NCI-H1105 (cell line): ENCODE measurements around the gene PRKD1.

Source experiments
- DNase-seq: peaks from one replicate; lab custom pipeline; 2025; lab: John Stamatoyannopoulos, UW

Gene PRKD1

DNA sequence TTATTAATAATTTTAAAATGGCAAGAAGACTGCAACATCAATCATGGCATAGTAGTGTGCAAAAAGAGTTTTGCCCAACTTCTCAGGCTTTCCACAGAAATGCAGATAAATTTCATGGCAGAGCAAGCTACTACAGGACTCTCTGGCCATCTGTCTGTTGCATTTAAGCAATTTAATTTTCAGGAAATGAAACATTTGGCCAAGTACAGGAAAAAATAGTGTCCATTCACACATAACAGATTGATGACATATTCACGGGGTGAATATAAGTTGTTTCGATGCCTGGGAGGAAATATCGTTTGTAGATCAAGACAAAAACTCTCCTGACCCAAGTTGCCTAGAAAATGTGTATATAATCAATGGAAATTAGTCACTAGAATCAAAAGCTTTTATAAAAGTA lies 324.0 kb downstream of the PRKD1 start:
- DNase-seq, result no peak

DNA sequence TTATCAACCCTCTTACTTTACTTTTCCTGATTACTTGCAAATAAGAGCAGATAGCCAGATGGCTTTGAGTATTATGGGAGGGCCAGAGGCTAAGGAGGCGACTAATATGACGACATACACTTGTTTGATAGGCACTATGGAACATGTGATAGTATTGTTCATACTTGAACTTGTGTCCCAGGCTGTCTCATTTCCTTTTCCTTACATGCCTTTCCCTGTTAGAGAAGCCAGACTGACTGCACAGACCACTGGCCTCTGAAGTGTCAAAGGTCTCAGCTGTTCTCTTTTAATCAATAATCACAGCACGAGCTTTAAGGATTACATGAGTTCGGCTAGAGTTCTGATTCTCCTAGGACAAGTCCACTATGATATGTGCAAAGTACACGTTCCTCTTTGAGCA lies 326.0 kb downstream of the PRKD1 start:
- no peak for DNase-seq

DNA sequence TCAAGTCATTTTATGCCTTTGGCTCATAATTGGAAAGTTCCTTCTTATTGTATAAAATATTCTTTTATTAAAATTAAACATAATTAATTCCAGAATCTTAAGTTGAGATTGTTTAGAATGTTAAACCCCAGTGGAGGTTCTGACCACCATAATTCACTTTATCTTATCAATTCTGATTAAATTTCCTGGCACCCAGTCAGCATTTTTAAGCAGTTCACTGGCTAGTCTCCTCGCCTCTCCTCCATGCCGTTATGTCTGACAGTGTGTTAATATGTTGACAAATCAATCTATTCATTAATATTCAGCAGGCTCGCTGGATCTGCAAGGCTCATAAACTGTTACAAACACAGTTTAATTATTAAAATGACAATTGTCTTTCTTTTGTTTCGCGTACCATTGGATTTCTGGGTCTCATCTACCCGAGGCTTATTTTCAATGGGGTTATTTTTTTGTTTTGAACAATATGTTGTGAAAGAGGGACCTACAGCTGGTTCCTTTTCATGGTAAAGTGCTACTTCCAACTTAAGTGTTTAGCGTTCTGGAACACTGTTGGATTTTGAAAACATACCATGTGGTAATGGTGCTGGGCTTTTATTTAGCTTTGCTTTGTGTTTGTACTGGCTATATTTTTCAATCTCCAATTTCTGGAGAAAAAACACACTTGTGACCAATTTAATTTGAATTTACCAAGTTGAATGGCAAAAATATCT lies 339.7 kb downstream of the PRKD1 start:
- DNase-seq, result no peak

DNA sequence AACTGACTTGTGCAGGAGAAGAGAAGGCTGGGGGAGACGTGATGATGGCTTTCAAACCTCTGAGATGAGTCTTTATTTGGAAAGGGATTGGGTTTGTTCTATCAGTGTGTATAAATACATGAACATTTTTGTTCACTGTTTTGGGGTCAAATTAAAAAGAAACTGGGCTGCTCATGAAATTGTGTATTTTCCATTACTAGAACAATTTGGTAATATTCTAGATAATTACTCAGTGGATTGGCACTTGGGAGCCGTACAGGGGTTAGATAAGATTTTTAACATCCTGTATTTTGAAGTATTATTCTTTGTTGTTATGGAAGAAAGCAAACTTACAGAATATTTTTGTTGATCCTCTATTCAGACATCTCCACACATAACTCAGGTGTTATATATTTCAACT lies 340.6 kb downstream of the PRKD1 start:
- no peak for DNase-seq

GRCh38 chr14:29584992-29585391 lies 342.7 kb downstream of the PRKD1 start:
- peak; percentile 88 for DNase-seq

GRCh38 chr14:29580763-29581162 lies 346.9 kb downstream of the PRKD1 start:
- no peak for DNase-seq

DNA sequence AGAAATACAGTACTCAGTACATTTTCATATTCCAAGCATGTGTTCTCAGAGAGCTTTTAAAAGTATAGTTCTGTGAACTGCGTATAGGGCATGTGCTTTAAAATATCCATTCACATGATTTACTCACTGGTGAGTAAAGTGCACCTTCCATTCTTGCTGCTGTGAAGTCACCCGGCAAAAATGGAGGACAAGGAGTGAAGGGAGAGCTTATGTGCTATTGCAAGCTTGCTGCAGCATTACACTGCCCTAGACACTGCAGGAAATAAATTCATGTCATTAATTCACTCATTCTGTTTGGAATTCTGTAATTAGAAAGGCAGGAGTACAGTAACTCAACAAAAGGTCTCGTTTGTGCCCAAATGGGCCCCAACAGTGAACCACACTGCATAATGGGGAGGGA lies 347.8 kb downstream of the PRKD1 start:
- no peak for DNase-seq

GRCh38 chr14:29576927-29577326 lies 350.7 kb downstream of the PRKD1 start:
- DNase-seq, result no peak

DNA sequence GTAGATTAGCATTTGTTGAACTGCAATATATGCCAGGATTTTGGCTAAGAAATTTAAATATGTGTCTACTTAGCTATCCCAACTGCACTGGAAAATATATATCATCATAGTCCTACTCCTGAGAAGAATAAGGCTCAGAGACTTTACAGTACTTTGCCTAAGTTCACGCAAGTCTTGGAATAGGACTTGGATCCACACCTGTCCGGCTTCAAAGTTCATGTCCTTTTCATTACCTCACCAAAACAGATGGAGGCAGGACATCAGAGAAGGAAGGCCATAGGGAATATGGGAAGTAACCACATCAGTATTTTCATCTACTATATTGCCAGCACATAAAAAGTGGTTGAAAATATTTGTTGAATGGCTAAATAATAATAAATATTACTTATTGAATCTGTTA lies 358.5 kb downstream of the PRKD1 start:
- no peak for DNase-seq

- DNase-seq, result no peak
These were observed 361.5 kb downstream of the PRKD1 start for GRCh38 chr14:29566194-29566593.

GRCh38 chr14:29558516-29558915 lies 369.1 kb downstream of the PRKD1 start:
- no peak for DNase-seq

GRCh38 chr14:29554335-29554734 lies 373.3 kb downstream of the PRKD1 start:
- DNase-seq, result no peak

GRCh38 chr14:29553427-29553826 lies 374.2 kb downstream of the PRKD1 start:
- no peak for DNase-seq

DNA sequence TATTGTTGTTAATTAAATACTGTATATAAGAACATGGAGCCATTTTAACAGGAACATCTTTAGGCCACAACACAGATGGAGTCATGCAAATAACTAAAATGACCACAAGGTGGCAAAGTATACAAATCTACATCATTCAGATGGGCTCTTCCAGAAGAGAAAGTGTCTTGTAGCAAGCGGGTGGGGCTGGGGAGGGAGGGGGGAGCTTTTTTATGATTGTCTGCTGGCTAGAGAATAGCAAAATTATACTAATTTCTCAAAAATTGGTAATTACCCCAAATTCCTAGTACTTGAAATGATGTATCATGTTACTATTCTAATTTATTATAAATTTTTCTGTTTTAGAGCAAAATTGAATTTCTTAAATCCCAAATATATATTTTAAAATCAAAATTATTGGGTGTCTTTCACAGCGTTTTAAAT lies 378.7 kb downstream of the PRKD1 start:
- DNase-seq, result peak; percentile 45

DNA sequence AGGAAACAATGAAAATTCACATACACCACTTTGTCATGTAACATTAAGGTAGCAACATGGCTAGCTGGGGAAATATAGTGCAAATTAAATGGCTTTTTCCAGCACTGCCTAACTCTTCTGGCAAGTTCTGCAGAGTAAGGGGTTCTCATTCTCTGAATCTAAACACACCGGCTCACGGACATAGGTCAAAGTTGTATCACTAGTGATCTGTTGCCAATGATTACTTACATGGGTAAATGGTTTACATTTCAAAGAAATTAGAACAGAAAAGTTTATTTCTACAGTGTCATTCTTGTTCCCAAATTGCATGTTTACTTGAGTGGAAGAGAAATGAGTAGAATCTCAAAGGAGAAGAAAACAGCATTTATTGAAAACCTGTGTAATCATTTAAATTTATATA lies 381.9 kb downstream of the PRKD1 start:
- no peak for DNase-seq

- DNase-seq, result peak; percentile 40
These were observed 390.6 kb downstream of the PRKD1 start for GRCh38 chr14:29536886-29537511.

GRCh38 chr14:29529418-29529817 lies 398.2 kb downstream of the PRKD1 start:
- no peak for DNase-seq

- no peak for DNase-seq
These were observed 398.8 kb downstream of the PRKD1 start for GRCh38 chr14:29528889-29529288.

GRCh38 chr14:29527286-29527685 lies 400.4 kb downstream of the PRKD1 start:
- DNase-seq, result no peak
